Gastroesophageal sphincter (tissue), 4 donors: ENCODE results near the gene PEAK1. TPM values are rescaled to one million over a fixed set of nuclear protein-coding genes. Genes with fewer than 3 reads are reported as not detected.
A peak's percentile ranks its signal among the peaks of the same experiment; 100 is the strongest.
"Not testable (repeated sequence)": the region's sequence is repeated elsewhere in the genome, so short reads cannot be mapped to it uniquely, and the experiment has no call there.

ENCODE experiments used
- ATAC-seq: fragments of 150-250 bp; one replicate; pipeline ENCODE4 v1.9.1; 2016; ENCODE audit warnings: mild to moderate bottlenecking, moderate library complexity
- H3K27ac ChIP-seq, 4 donors: fragments of 200-600 bp; sonication (generic) in 3 of 4; 1 replicate in 3 of 4; 2 replicates in 1 of 4; pipeline ENCODE4 v1.5.1; 2016 to 2019
- H3K27me3 ChIP-seq: fragments of 200-600 bp; sonication (generic); one replicate; pipeline ENCODE4 v1.5.1; 2019
- H3K36me3 ChIP-seq, 2 donors: fragments of 200-600 bp; sonication (generic); one replicate each; pipeline ENCODE4 v1.5.1; 2019; ENCODE audit warnings: control low read depth in 1 of 2
- H3K4me1 ChIP-seq, 3 donors: fragments of 200-600 bp; sonication (generic); 1 replicate in 2 of 3; 2 replicates in 1 of 3; pipeline ENCODE4 v1.5.1; 2016 to 2019; ENCODE audit warnings: control low read depth in 2 of 3
- H3K4me3 ChIP-seq, 2 donors: fragments of 200-600 bp; sonication (generic); one replicate each; pipeline ENCODE4 v1.5.1; 2019; ENCODE audit warnings: mild to moderate bottlenecking in 1 of 2, moderate library complexity in 1 of 2
- H3K9me3 ChIP-seq, 3 donors: fragments of 200-600 bp; sonication (generic); one replicate each; pipeline ENCODE4 v1.5.1; 2017 to 2019; ENCODE audit warnings: control low read depth in 2 of 3
- CTCF ChIP-seq, 4 experiments: fragments of 200-600 bp in 2 of 4; fragments of 450-650 bp in 2 of 4; sonication (generic) in 1 of 4; IDR thresholded peaks; one replicate each; pipeline ENCODE4 v1.5.1; 2017 to 2019; ENCODE audit warnings: antibody characterized with exemption in 4 of 4, mild to moderate bottlenecking in 2 of 4, moderate library complexity in 2 of 4
- EP300 ChIP-seq: sonication (generic); formaldehyde crosslinking; IDR thresholded peaks from one replicate; pipeline ENCODE4 v1.6.1; 2017; ENCODE audit warnings: antibody characterized with exemption, mild to moderate bottlenecking
- POLR2A ChIP-seq, 2 donors: fragments of 450-650 bp; IDR thresholded peaks; one replicate each; pipeline ENCODE4 v1.6.1; 2017; ENCODE audit warnings: antibody characterized with exemption in 2 of 2, mild to moderate bottlenecking in 2 of 2, moderate library complexity in 1 of 2
- POLR2AphosphoS5 ChIP-seq: sonication (generic); formaldehyde crosslinking; IDR thresholded peaks from one replicate; pipeline ENCODE4 v1.6.1; 2017; ENCODE audit warnings: antibody characterized with exemption
- WGBS, 2 donors: methylation state at CpG; one replicate each; pipeline ENCODE4 v1.1.5; 2018; ENCODE audit warnings: low coverage in 1 of 2; 5-methylcytosine and 5-hydroxymethylcytosine counted together
- total RNA-seq, 4 donors: library from RNA; depleted of rRNA; stranded (reverse); fragments of >200 nt; gene quantifications; one replicate each; pipeline ENCODE4 v1.1.0, GENCODE V29; 2016

PEAK1 gene
- total RNA-seq, 4 donors from 2014 or later, result 59.5 to 170 (median 91.6) TPM

GRCh38 chr15:77285057-77285997, 134.6 kb downstream of the PEAK1 start:
- no peak for TF ChIP-seq POLR2A (IDR thresholded peaks at IDR 0.05)
- H3K9me3 ChIP-seq, result no peaks in the 10 kb centered on the region
- no peak overlapping the region for H3K27ac ChIP-seq
- H3K27me3 ChIP-seq, result no peaks in the 10 kb centered on the region
- H3K4me3 ChIP-seq, result no peak overlapping the region
- WGBS, 2 donors, result 91 to 94% methylated on average over 12 of the region's 12 CpGs
- ATAC-seq, result no peak
- peaks cover 0 to 11% of the 10 kb centered on the region in 2 donors for H3K36me3 ChIP-seq
- peaks cover 0 to 16% (median 4%) of the 10 kb centered on the region in 3 donors for H3K4me1 ChIP-seq

- peak overlapping the region in 1 of 4 donors; percentile 0 for H3K27ac ChIP-seq
- TF ChIP-seq CTCF (IDR thresholded peaks at IDR 0.05) (no peak), POLR2AphosphoS5 (no peak), POLR2A (IDR thresholded peaks at IDR 0.05) (no peak), EP300 (no peak)
- ATAC-seq, result peak; percentile 66
These were observed 137.6 kb downstream of the PEAK1 start for GRCh38 chr15:77282333-77282732.

GRCh38 chr15:77276943-77277342, 143.0 kb downstream of the PEAK1 start:
- Histone ChIP-seq H3K36me3 (peaks cover 0 to 5% of the 10 kb centered on the region in 2 donors), H3K4me3 (no peak overlapping the region), H3K9me3 (no peaks in the 10 kb centered on the region), H3K4me1 (no peaks in the 10 kb centered on the region), H3K27me3 (no peaks in the 10 kb centered on the region), H3K27ac (no peak overlapping the region)
- no peak for ATAC-seq
- TF ChIP-seq EP300 (no peak), CTCF (IDR thresholded peaks at IDR 0.05) (no peak), POLR2A (IDR thresholded peaks at IDR 0.05) (no peak), POLR2AphosphoS5 (no peak)
- WGBS, 2 donors, result 88 to 91% methylated on average over 1 of the region's 1 CpG

More at GRCh38 chr15:77282333-77282732, 137.6 kb downstream of the PEAK1 start:
- Histone ChIP-seq H3K4me1 (peaks cover 0 to 6% (median 4%) of the 10 kb centered on the region in 3 donors), H3K36me3 (peaks cover 0 to 11% of the 10 kb centered on the region in 2 donors), H3K4me3 (no peak overlapping the region), H3K9me3 (no peaks in the 10 kb centered on the region), H3K27me3 (no peaks in the 10 kb centered on the region)
- WGBS, 2 donors, result 15 to 31% methylated on average over 2 of the region's 2 CpGs

- TF ChIP-seq EP300, result no peak
- no peak for TF ChIP-seq CTCF (IDR thresholded peaks at IDR 0.05)
- TF ChIP-seq POLR2AphosphoS5, result no peak
- TF ChIP-seq POLR2A (IDR thresholded peaks at IDR 0.05), result no peak
- ATAC-seq, result no peak
- no peaks in the 10 kb centered on the region for H3K27me3 ChIP-seq
- H3K9me3 ChIP-seq, result no peaks in the 10 kb centered on the region
- H3K36me3 ChIP-seq, result peaks cover 0 to 5% of the 10 kb centered on the region in 2 donors
- H3K27ac ChIP-seq, result no peak overlapping the region
- H3K4me1 ChIP-seq, result no peaks in the 10 kb centered on the region
- H3K4me3 ChIP-seq, result no peak overlapping the region
- WGBS, 2 donors, result 52 to 57% methylated on average over 3 of the region's 3 CpGs
These were observed 143.8 kb downstream of the PEAK1 start for GRCh38 chr15:77276096-77276495.

- H3K9me3 ChIP-seq, H3K4me3 ChIP-seq, ATAC-seq, H3K27ac ChIP-seq, H3K27me3 ChIP-seq, H3K4me1 ChIP-seq: not testable (repeated sequence)
- H3K36me3 ChIP-seq, result peaks cover 0 to 11% of the 10 kb centered on the region in 2 donors
These were observed 146.8 kb downstream of the PEAK1 start for GRCh38 chr15:77273136-77273535.
